Measurements from ENCODE around the gene CCDC146.

DNA sequence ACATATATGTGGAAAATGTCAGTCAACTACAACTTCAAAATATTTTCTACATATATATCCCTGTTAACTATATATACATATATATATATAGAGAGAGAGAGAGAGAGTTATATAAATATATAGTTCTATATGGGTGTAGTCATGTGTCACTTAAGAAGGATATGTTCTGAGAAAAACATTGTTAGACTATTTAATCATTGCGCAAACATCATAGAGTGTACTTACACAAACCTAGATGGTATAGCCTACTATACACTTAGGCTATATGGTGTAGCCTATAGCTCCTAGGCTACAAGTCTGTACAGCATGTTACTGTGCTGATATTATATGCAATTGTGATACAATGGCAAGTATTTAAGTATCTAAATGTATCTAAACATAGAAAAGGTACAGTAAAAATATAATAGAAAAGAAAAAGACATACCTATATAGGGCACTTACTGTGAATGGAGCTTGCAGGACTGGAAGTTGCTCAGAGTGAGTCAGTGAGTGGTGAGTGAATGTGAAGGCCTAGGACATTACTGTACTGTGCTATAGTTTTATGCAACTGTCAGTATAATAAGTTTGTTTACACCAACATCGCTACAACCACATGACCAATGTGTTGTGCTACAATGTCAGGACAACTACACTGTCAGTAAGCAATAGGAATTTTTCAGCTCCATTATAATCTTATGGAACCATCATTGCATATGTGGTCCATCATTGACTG is 95.2 kb downstream of the CCDC146 start:
- TF ChIP-seq, protein P1, sequence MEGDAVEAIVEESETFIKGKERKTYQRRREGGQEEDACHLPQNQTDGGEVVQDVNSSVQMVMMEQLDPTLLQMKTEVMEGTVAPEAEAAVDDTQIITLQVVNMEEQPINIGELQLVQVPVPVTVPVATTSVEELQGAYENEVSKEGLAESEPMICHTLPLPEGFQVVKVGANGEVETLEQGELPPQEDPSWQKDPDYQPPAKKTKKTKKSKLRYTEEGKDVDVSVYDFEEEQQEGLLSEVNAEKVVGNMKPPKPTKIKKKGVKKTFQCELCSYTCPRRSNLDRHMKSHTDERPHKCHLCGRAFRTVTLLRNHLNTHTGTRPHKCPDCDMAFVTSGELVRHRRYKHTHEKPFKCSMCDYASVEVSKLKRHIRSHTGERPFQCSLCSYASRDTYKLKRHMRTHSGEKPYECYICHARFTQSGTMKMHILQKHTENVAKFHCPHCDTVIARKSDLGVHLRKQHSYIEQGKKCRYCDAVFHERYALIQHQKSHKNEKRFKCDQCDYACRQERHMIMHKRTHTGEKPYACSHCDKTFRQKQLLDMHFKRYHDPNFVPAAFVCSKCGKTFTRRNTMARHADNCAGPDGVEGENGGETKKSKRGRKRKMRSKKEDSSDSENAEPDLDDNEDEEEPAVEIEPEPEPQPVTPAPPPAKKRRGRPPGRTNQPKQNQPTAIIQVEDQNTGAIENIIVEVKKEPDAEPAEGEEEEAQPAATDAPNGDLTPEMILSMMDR (IDR thresholded peaks at IDR 0.05), result no peak
- no peak for TF ChIP-seq EZH2 (IDR thresholded peaks at IDR 0.05)
